Loucy (cell line): Measurements from ENCODE around the gene EEA1.

Source experiments
- H2AFZ ChIP-seq: fragments of 200-600 bp; sonication (generic); 2 replicates; pipeline ENCODE4 v1.6.0; 2016; ENCODE audit warnings: antibody characterized with exemption, mild to moderate bottlenecking, low read length, moderate library complexity
- H3F3A ChIP-seq: fragments of 200-600 bp; 2 replicates; pipeline ENCODE4 v1.6.0; 2016; ENCODE audit warnings: antibody characterized with exemption, low read depth, mild to moderate bottlenecking
- H3K27me3 ChIP-seq: fragments of 200-600 bp; sonication (generic); 2 replicates; pipeline ENCODE4 v1.6.1; 2014; ENCODE audit warnings: low read length, mild to moderate bottlenecking; ENCODE audit not compliant: insufficient read depth, poor library complexity, severe bottlenecking
- H3K36me3 ChIP-seq: fragments of 200-600 bp; sonication (generic); 2 replicates; pipeline ENCODE4 v1.6.1; 2016; ENCODE audit warnings: low read length; ENCODE audit not compliant: insufficient read depth
- H3K4me1 ChIP-seq: fragments of 200-600 bp; sonication (generic); 2 replicates; pipeline ENCODE4 v1.5.1; 2014; ENCODE audit warnings: low read length, mild to moderate bottlenecking; ENCODE audit not compliant: insufficient read depth, poor library complexity, severe bottlenecking
- H3K4me2 ChIP-seq: fragments of 200-600 bp; sonication (generic); 2 replicates; pipeline ENCODE4 v1.6.0; 2014; ENCODE audit warnings: antibody characterized with exemption, low read length, low read depth, mild to moderate bottlenecking; ENCODE audit not compliant: poor library complexity, severe bottlenecking
- H3K4me3 ChIP-seq: fragments of 200-600 bp; sonication (generic); 2 replicates; pipeline ENCODE4 v1.5.1; 2014; ENCODE audit warnings: low read length, mild to moderate bottlenecking, mixed read lengths; ENCODE audit not compliant: poor library complexity, severe bottlenecking
- H3K79me2 ChIP-seq: fragments of 200-600 bp; sonication (generic); 2 replicates; pipeline ENCODE4 v1.6.1; 2014; ENCODE audit warnings: low read length; ENCODE audit not compliant: insufficient read depth
- H3K9ac ChIP-seq: fragments of 200-600 bp; sonication (generic); 2 replicates; pipeline ENCODE4 v1.6.0; 2014; ENCODE audit warnings: mild to moderate bottlenecking, low read depth, low read length, moderate library complexity; ENCODE audit not compliant: poor library complexity, severe bottlenecking
- H3K9me2 ChIP-seq: fragments of 200-600 bp; sonication (generic); replicated peaks from 2 replicates; pipeline ENCODE4 v1.6.1; 2016; ENCODE audit warnings: low read depth, low read length, mixed read lengths
- H3K9me3 ChIP-seq: fragments of 200-600 bp; sonication (generic); 2 replicates; pipeline ENCODE4 v1.6.1; 2014; ENCODE audit warnings: mild to moderate bottlenecking, antibody characterized with exemption, low read length, low read depth; ENCODE audit not compliant: insufficient read depth
- H4K20me1 ChIP-seq: fragments of 200-600 bp; sonication (generic); 2 replicates; pipeline ENCODE4 v1.6.0; 2014; ENCODE audit warnings: antibody characterized with exemption, low read length, mild to moderate bottlenecking; ENCODE audit not compliant: insufficient read depth, poor library complexity, severe bottlenecking
- CTCF ChIP-seq: fragments of 200-600 bp; sonication (generic); conservative IDR thresholded peaks from 2 replicates; pipeline ENCODE4 v1.5.1; 2014; ENCODE audit warnings: mild to moderate bottlenecking, antibody characterized with exemption, low read length
- EZH2phosphoT487 ChIP-seq: fragments of 200-600 bp; IDR thresholded peaks from 2 replicates; pipeline ENCODE4 v1.6.1; 2018; ENCODE audit warnings: antibody characterized with exemption, mild to moderate bottlenecking, moderate library complexity, borderline replicate concordance

Gene EEA1

DNA sequence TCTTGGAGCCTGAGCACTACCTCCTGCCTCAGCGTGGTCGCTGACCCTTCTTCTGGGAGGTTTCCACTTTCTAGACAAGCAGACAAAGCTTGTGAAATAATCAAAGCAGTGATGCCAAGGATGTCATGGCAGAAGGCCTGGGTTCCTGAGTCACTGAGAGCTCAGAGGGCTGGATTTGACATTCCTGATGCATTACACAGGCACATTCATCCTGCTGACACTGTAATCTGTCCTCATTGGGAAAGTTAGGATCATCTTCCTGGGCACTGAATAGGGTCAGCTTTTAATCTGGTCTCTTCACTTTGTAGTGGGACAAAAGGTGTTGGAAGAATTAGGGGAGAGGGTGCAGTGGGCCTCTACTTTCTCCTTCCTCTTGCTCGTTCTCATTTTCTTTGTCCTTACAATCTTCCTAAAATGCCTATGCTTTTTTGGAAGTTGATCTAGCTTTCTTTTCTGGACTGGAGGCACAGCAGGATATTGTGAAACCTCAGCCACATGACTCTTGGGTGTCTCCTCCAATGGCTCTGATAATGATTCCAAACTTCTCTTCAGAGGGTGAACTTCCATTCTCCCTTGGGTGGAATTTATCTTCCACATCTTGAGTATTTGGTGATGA is 29.6 kb downstream of the EEA1 start:
- H3K4me2 ChIP-seq, result no peak overlapping the region
- H3K4me1 ChIP-seq, result peaks cover 6% of the 10 kb centered on the region
- H3K9me3 ChIP-seq, result no peaks in the 10 kb centered on the region
- no peak overlapping the region for H2AFZ ChIP-seq
- no peaks in the 10 kb centered on the region for H4K20me1 ChIP-seq
- no peaks in the 10 kb centered on the region for H3K27me3 ChIP-seq
- TF ChIP-seq EZH2phosphoT487 (no peak), CTCF (no peak)
- H3K9me2 ChIP-seq, result no peaks in the 10 kb centered on the region
- no peak overlapping the region for H3K9ac ChIP-seq
- no peaks in the 10 kb centered on the region for H3F3A ChIP-seq
- no peaks in the 10 kb centered on the region for H3K36me3 ChIP-seq
- H3K79me2 ChIP-seq, result peaks cover 57% of the 10 kb centered on the region; the same call in 1 of the 2 replicates
- no peak overlapping the region for H3K4me3 ChIP-seq

GRCh38 chr12:92898755-92899154 is 30.3 kb downstream of the EEA1 start:
- H3K9me2 ChIP-seq, result no peaks in the 10 kb centered on the region
- no peaks in the 10 kb centered on the region for H3K36me3 ChIP-seq
- H3K79me2 ChIP-seq, result peaks cover 50% of the 10 kb centered on the region; the same call in 1 of the 2 replicates
- TF ChIP-seq CTCF (no peak), EZH2phosphoT487 (no peak)
- H2AFZ ChIP-seq, result no peak overlapping the region
- peaks cover 6% of the 10 kb centered on the region for H3K4me1 ChIP-seq
- no peak overlapping the region for H3K4me2 ChIP-seq
- H4K20me1 ChIP-seq, result no peaks in the 10 kb centered on the region
- no peak overlapping the region for H3K9ac ChIP-seq
- no peaks in the 10 kb centered on the region for H3K27me3 ChIP-seq
- no peak overlapping the region for H3K4me3 ChIP-seq
- no peaks in the 10 kb centered on the region for H3F3A ChIP-seq
- no peaks in the 10 kb centered on the region for H3K9me3 ChIP-seq

- Histone ChIP-seq H2AFZ (no peak overlapping the region), H3K4me1 (peaks cover 6% of the 10 kb centered on the region), H3K27me3 (no peaks in the 10 kb centered on the region), H3K4me3 (no peak overlapping the region), H4K20me1 (no peaks in the 10 kb centered on the region), H3K36me3 (no peaks in the 10 kb centered on the region), H3K4me2 (no peak overlapping the region), H3F3A (no peaks in the 10 kb centered on the region), H3K79me2 (peaks cover 48% of the 10 kb centered on the region; the same call in 1 of the 2 replicates), H3K9ac (no peak overlapping the region), H3K9me3 (no peaks in the 10 kb centered on the region), H3K9me2 (no peaks in the 10 kb centered on the region)
- TF ChIP-seq EZH2phosphoT487, result no peak
- no peak for TF ChIP-seq CTCF
Measured at GRCh38 chr12:92897844-92898243, 31.3 kb downstream of the EEA1 start.
